GM19099 (cell line): Measurements from ENCODE around the gene CGREF1.

Experiments used
- POLR2A ChIP-seq: IDR thresholded peaks from 3 replicates; pipeline ENCODE4 v1.6.1; 2011; ENCODE audit warnings: low read depth; ENCODE audit not compliant: insufficient read length; ENCODE audit errors: extremely low read depth

The CGREF1 gene

DNA sequence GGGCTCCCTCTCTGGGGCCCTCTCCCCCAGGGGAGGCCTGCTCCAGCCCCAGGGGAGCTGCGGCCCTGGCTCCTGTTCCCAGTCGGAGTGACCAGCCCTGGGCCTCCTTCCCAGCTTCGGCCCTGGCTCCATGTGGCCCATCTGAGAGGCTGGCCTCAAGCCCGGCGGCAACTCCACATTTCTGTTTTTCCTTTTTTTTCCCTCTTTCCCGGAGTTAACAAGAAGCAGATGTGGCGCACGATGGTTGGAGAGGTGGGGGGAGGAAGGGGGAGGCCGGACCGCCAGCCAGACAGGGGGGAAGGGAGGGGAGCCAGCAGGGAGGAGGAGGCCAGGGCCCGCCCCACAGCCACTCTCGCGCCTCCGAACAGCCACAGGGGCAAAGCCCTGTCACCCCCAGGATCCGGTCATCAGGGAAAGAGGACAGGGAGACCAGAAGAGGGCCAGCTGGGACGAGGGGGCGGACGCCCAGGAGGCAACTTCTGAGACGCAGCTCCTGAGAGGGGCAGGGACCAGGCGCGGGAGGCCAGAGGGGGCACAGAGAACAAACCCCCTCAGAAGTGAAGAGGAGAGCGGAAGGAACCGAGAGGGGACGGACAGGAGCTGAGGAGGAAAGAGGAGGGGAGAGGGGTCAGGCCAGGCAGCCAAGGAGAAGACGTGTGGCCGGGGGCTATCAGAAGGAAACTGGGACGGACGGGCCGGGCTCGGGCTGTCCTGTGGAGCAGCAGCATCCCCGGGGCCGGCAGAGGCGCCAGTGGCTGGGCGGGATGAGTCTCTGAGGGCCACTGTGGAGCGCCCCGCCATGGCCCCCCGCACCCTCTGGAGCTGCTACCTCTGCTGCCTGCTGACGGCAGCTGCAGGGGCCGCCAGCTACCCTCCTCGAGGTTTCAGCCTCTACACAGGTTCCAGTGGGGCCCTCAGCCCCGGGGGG lies 40.4 kb downstream of the CGREF1 start, which contains the start of gene EMILIN1:
EMILIN1 (plus strand) TSS at position 349 of the 928 bp plus-strand sequence; CDS start at position 800, 451 bp downstream.
- TF ChIP-seq POLR2A, result no peak

DNA sequence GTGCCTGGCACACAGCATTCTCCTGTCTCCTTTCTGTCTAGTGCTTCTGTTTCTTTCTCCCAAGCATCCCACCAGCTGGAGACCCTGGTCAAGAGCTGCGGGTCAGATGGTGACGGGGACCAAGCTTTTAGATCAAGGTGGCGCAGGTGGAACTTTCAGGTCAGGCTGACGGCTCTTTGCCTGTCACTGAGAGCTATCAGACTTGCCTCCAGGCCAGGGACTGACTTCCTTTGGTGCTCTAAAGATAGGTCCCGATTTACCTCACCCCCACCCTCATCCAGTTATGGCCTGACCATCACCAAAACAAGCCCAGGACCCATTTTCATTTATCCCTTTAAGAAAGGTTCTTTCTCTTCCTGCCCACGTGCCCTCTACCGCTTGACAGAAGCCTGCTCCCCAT lies 41.7 kb downstream of the CGREF1 start:
- TF ChIP-seq POLR2A, result no peak

- no peak for TF ChIP-seq POLR2A
Observed at GRCh38 chr2:27076323-27076722, 42.6 kb downstream of the CGREF1 start.

DNA sequence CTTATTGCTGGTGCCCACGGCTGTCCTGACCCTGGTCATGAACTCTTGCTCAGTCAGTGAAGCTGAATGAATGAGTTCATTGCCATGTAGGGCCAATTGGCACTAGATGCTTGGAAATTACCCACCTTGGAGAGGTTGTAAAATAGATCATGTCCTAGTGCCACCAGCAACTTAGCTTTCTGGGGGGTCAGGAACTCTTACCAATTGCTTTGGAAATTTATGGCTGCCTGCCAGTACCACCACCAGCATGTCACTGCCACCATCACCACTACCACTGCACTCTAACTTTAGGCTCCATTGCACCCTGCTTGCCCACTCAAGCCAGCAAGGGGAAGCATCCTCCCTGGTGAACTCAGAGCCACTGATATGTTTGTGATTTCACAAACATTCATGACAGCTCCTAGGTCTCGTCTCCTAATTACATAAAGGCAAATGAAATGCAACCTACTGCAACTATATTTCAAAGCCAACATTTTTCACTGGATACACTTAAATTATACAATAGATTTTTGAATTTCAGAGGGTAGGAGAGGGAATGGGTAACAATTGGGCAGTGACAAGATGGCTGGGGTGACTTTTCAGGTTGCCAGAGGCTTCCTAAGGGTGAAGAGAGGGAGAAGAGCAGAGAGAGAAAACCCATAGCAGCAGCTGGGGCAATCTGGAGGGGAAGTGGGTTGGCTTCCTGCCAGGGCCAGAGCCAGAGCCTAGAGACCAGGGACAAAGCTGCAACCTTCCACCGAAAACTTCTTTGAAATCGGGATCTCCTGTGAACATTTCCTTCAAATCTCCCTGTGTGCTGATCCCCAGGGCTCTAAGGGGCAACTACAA lies 44.0 kb downstream of the CGREF1 start:
- peak; percentile 26 for TF ChIP-seq POLR2A

GRCh38 chr2:27073782-27074181 lies 45.1 kb downstream of the CGREF1 start:
- TF ChIP-seq POLR2A, result no peak

- TF ChIP-seq POLR2A, result no peak
Observed at GRCh38 chr2:27072920-27073319, 46.0 kb downstream of the CGREF1 start.

GRCh38 chr2:27071990-27072830 lies 46.7 kb downstream of the CGREF1 start:
- no peak for TF ChIP-seq POLR2A

GRCh38 chr2:27071277-27071989 lies 47.5 kb downstream of the CGREF1 start, which contains the start of gene OST4:
Gene OST4 (minus strand): TSS chr2:27071654.
- TF ChIP-seq POLR2A, result peak; percentile 94

GRCh38 chr2:27070653-27071276 lies 48.2 kb downstream of the CGREF1 start:
- no peak for TF ChIP-seq POLR2A

- no peak for TF ChIP-seq POLR2A
Observed at GRCh38 chr2:27069961-27070618, 48.8 kb downstream of the CGREF1 start.

DNA sequence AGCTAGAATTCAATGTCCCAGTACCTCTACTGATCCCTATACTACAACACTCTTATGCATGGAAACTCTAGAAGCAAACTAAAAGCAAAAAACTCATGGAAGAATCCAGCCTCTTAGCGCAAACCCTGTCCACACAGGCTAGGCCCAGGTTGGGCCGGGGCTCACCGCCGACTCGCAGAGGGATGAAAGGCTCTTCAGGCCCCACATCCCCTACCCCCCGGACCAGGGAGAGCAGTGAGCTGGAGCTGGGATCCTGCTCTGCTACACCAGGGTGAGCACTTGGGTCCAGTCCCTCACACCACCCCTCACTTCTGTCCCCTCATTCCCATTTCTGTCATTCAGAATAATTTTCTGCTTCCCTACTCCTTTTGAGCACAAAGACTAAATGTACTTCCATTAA lies 49.5 kb downstream of the CGREF1 start:
- TF ChIP-seq POLR2A, result no peak

- no peak for TF ChIP-seq POLR2A
Observed at GRCh38 chr2:27067385-27067784, 51.5 kb downstream of the CGREF1 start.

DNA sequence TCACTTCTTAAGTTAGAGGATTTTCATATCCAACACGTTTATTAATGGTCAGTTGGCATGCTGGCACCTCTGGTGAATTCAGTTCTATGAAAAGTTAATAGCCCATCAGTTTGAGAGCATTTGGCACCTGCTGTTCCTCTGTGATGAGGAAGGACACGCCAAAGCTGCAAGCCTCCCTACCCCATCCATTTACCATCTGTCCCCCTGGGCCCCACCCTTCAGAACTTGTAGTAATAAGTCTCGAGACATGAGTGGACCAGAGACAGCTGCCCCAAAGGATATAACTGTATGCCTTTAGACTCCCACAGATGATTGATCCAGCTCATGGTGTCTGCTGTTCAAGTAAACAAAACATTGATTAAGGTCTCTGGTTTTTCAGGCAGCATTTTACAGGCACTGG lies 53.8 kb downstream of the CGREF1 start:
- TF ChIP-seq POLR2A, result no peak
